Activated naive CD4-positive, alpha-beta T cell treated with Interleukin-2 at 50 U/mL for 16 hours (primary cell): ENCODE measurements around the gene DUSP18.
A peak's percentile ranks its signal among the peaks of the same experiment; 100 is the strongest.
"Not testable (repeated sequence)": the region's sequence is repeated elsewhere in the genome, so short reads cannot be mapped to it uniquely, and the experiment has no call there.

ENCODE experiments used
- DNase-seq: peaks from one replicate; pipeline ENCODE4 v3.0.0-alpha.2; 2020

DUSP18 gene

GRCh38 chr22:30667494-30668385 is at the start of gene DUSP18:
Gene DUSP18, minus strand, starts transcription at chr22:30667875. Its CDS starts 3,872 bp downstream, at chr22:30664003.
- DNase-seq = peak; percentile 95

- DNase-seq = no peak
Measured at GRCh38 chr22:30714062-30714461, 46.4 kb upstream of the DUSP18 start.

- DNase-seq = no peak
Measured at GRCh38 chr22:30712094-30712493, 44.4 kb upstream of the DUSP18 start.

GRCh38 chr22:30709980-30710379 is 42.3 kb upstream of the DUSP18 start:
- DNase-seq = not testable (repeated sequence)

GRCh38 chr22:30705710-30706651 is 38.3 kb upstream of the DUSP18 start:
- no peak for DNase-seq

GRCh38 chr22:30704978-30705377 is 37.3 kb upstream of the DUSP18 start:
- no peak for DNase-seq

- no peak for DNase-seq
Measured at GRCh38 chr22:30702856-30703255, 35.2 kb upstream of the DUSP18 start.

- no peak for DNase-seq
Measured at GRCh38 chr22:30701872-30702271, 34.2 kb upstream of the DUSP18 start.

GRCh38 chr22:30697975-30698374 is 30.3 kb upstream of the DUSP18 start:
- DNase-seq = no peak

- DNase-seq = no peak
Measured at GRCh38 chr22:30695871-30696655, 28.4 kb upstream of the DUSP18 start.

- no peak for DNase-seq
Measured at GRCh38 chr22:30695351-30695851, 27.7 kb upstream of the DUSP18 start.

GRCh38 chr22:30694640-30695350 is 27.1 kb upstream of the DUSP18 start, which contains the start of gene OSBP2:
Gene OSBP2, plus strand, starts transcription at chr22:30694874. Its CDS starts 36 bp downstream, at chr22:30694910.
- DNase-seq = peak; percentile 26

GRCh38 chr22:30694171-30694639 is 26.5 kb upstream of the DUSP18 start:
- peak; percentile 56 for DNase-seq

GRCh38 chr22:30691204-30691603 is 23.5 kb upstream of the DUSP18 start:
- DNase-seq = no peak

GRCh38 chr22:30689622-30690021 is 21.9 kb upstream of the DUSP18 start:
- DNase-seq = no peak

GRCh38 chr22:30687358-30687757 is 19.7 kb upstream of the DUSP18 start:
- DNase-seq = no peak

GRCh38 chr22:30685178-30685577 is 17.5 kb upstream of the DUSP18 start:
- no peak for DNase-seq

- DNase-seq = no peak
Measured at GRCh38 chr22:30681831-30682230, 14.2 kb upstream of the DUSP18 start.

GRCh38 chr22:30680991-30681770 is 13.5 kb upstream of the DUSP18 start:
- DNase-seq = no peak

GRCh38 chr22:30679895-30680690 is 12.4 kb upstream of the DUSP18 start:
- not testable (repeated sequence) for DNase-seq
